Endothelial cell (in vitro differentiated cells): Measurements from ENCODE around the gene ENSA. TPM values are rescaled to one million over a fixed set of nuclear protein-coding genes. Genes with fewer than 3 reads are reported as not detected.
"Not testable (repeated sequence)": the region's sequence is repeated elsewhere in the genome, so short reads cannot be mapped to it uniquely, and the experiment has no call there.

Experiments
- DNase-seq: peaks from one replicate; pipeline ENCODE4 v3.0.0; 2021; ENCODE audit warnings: low spot score
- H3K27ac Mint-ChIP-seq: one replicate; pipeline ENCODE4 v1.8.0; 2021; ENCODE audit warnings: mixed read lengths, inconsistent platforms; ENCODE audit not compliant: unreplicated experiment
- H3K27me3 Mint-ChIP-seq: one replicate; pipeline ENCODE4 v1.8.0; 2021; ENCODE audit warnings: mild to moderate bottlenecking, moderate library complexity, mixed read lengths, inconsistent platforms; ENCODE audit not compliant: unreplicated experiment
- H3K36me3 Mint-ChIP-seq: one replicate; pipeline ENCODE4 v1.8.0; 2021; ENCODE audit warnings: mild to moderate bottlenecking, low read depth, mixed read lengths, inconsistent platforms; ENCODE audit not compliant: unreplicated experiment
- H3K4me1 Mint-ChIP-seq: one replicate; pipeline ENCODE4 v1.8.0; 2021; ENCODE audit warnings: mild to moderate bottlenecking, mixed read lengths, inconsistent platforms; ENCODE audit not compliant: unreplicated experiment
- H3K4me3 Mint-ChIP-seq: one replicate; pipeline ENCODE4 v1.8.0; 2021; ENCODE audit warnings: mild to moderate bottlenecking, mixed read lengths, inconsistent platforms; ENCODE audit not compliant: unreplicated experiment
- H3K9me3 Mint-ChIP-seq: one replicate; pipeline ENCODE4 v1.8.0; 2021; ENCODE audit warnings: mixed read lengths, inconsistent platforms; ENCODE audit not compliant: unreplicated experiment
- total RNA-seq: library from RNA; stranded (reverse); fragmentation: NEBNext Ultra II Directional; extraction: Animal tissue kit (Norgen Biotek cat#: 25700); gene quantifications from one replicate; pipeline ENCODE4 v1.2.1, GENCODE V29; 2021; ENCODE audit not compliant: unreplicated experiment
- TF ChIP-seq, protein P1 (sequence below): fragments of 200-600 bp; sonication (generic); IDR thresholded peaks from one replicate; pipeline ENCODE4 v1.5.0; 2021; ENCODE audit warnings: antibody characterized with exemption; ENCODE audit not compliant: unreplicated experiment

The ENSA gene
- total RNA-seq, 1 donor from 2014 or later: 200 TPM

DNA sequence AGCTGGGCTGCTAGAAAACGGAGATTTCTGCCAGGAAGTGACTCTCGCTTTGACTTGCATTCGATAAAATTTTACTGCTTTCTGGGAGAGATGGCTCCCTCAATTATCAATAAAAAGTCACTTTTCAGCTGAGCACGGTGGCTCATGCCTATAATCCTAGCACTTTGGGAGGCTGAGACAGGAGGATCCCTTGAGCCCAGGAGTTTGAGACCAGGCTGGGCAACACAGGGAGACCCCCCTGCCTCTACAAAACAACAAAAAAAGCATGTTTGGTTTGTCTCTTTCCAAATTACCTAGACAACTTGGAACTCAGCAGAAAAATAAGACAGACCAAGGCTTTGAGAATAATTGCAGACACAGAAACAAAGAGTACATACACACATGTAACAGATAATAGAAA is 12.9 kb upstream of the ENSA start:
- H3K4me1 Mint-ChIP-seq: peaks cover 12% of the 10 kb centered on the region
- peak overlapping the region; percentile 39 for H3K27ac Mint-ChIP-seq
- H3K4me3 Mint-ChIP-seq: no peak overlapping the region
- no peaks in the 10 kb centered on the region for H3K27me3 Mint-ChIP-seq
- DNase-seq: no peak
- TF ChIP-seq, protein P1, sequence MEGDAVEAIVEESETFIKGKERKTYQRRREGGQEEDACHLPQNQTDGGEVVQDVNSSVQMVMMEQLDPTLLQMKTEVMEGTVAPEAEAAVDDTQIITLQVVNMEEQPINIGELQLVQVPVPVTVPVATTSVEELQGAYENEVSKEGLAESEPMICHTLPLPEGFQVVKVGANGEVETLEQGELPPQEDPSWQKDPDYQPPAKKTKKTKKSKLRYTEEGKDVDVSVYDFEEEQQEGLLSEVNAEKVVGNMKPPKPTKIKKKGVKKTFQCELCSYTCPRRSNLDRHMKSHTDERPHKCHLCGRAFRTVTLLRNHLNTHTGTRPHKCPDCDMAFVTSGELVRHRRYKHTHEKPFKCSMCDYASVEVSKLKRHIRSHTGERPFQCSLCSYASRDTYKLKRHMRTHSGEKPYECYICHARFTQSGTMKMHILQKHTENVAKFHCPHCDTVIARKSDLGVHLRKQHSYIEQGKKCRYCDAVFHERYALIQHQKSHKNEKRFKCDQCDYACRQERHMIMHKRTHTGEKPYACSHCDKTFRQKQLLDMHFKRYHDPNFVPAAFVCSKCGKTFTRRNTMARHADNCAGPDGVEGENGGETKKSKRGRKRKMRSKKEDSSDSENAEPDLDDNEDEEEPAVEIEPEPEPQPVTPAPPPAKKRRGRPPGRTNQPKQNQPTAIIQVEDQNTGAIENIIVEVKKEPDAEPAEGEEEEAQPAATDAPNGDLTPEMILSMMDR: no peak
- no peaks in the 10 kb centered on the region for H3K9me3 Mint-ChIP-seq
- no peaks in the 10 kb centered on the region for H3K36me3 Mint-ChIP-seq

DNA sequence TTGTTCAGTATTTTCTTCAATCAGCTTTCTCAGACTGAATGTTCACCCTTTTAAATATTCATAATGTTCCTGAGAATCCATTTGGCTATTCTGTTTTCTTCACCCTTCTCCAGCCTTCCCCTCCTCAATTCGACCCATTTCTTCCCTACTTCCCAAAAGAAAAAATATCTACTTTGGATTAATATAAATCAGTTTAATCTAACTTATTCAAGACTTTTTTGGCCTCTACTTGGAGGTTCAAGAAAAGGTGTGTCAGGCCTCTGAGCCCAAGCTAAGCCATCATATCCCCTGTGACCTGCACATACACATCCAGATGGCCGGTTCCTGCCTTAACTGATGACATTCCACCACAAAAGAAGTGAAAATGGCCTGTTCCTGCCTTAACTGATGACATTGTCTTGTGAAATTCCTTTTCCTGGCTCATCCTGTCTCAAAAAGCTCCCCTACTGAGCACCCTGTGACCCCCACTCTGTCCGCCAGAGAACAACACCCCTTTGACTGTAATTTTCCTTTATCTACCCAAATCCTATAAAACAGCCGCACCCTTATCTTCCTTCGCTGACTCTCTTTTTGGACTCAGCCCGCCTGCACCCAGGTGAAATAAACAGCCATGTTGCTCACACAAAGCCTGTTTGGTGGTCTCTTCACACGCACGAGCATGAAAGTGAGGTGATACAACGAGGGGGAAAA is 11.9 kb upstream of the ENSA start:
- peaks cover 17% of the 10 kb centered on the region for H3K4me1 Mint-ChIP-seq
- peak overlapping the region; percentile 80 for H3K27ac Mint-ChIP-seq
- not testable (repeated sequence) for H3K27me3 Mint-ChIP-seq, H3K9me3 Mint-ChIP-seq, DNase-seq, H3K36me3 Mint-ChIP-seq
- H3K4me3 Mint-ChIP-seq: peak overlapping the region; percentile 39

GRCh38 chr1:150638430-150638829 is 9.0 kb upstream of the ENSA start:
- H3K9me3 Mint-ChIP-seq, DNase-seq, H3K36me3 Mint-ChIP-seq, H3K27me3 Mint-ChIP-seq, H3K27ac Mint-ChIP-seq, H3K4me3 Mint-ChIP-seq: not testable (repeated sequence)
- peaks cover 41% of the 10 kb centered on the region for H3K4me1 Mint-ChIP-seq

DNA sequence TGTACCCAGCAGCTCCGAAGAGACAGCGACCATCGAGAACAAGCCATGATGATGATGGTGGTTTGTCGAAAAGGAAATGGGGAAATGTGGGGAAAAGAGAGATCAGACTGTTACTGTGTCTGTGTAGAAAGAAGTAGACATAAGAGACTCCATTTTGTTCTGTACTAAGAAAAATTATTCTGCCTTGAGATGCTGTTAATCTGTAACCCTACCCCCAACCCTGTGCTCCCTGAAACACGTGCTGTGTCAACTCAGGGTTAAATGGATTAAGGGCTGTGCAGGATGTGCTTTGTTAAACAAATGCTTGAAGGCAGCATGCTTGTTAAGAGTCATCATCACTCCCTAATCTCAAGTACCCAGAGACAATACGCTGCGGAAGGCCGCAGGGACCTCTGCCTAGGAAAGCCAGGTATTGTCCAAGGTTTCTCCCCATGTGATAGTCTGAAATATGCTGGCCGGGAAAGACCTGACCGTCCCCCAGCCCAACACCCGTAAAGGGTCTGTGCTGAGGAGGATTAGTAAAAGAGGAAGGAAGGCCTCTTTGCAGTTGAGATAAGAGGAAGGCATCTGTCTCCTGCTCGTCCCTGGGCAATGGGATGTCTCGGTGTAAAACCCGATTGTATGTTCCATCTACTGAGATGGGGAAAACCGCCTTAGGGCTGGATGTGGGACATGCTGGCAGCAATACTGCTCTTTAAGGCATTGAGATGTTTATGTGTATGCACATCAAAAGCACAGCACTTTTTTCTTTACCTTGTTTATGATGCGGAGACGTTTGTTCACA is 5.6 kb upstream of the ENSA start:
- DNase-seq, H3K9me3 Mint-ChIP-seq, H3K27me3 Mint-ChIP-seq, H3K36me3 Mint-ChIP-seq: not testable (repeated sequence)
- H3K4me3 Mint-ChIP-seq: peak overlapping the region; percentile 40
- H3K4me1 Mint-ChIP-seq: peaks cover 55% of the 10 kb centered on the region
- peak overlapping the region; percentile 94 for H3K27ac Mint-ChIP-seq

DNA sequence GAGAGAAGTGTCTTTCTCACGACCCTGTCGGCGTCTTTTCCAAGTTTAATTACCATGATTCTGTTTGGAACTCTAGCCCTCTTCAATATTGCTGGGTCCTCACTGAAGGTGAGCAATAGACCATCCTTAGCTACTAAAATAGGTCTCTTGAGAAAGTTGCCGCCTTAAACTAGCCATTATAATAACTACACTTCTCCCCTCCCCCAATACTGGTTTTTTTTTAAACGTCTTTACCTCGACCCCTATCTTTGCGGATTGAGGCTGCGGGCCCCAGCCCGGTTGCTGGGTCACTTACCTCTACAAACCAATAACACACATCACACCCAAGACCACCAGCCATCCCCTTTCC is 672 bp downstream of the ENSA start:
- TF ChIP-seq, protein P1: no peak
- Mint-ChIP-seq H3K4me1 (peaks cover 26% of the 10 kb centered on the region), H3K36me3 (peaks cover 28% of the 10 kb centered on the region), H3K9me3 (no peaks in the 10 kb centered on the region), H3K27ac (no peak overlapping the region), H3K27me3 (no peaks in the 10 kb centered on the region), H3K4me3 (no peak overlapping the region)
- DNase-seq: no peak

- no peaks in the 10 kb centered on the region for H3K27me3 Mint-ChIP-seq
- H3K4me3 Mint-ChIP-seq: no peak overlapping the region
- DNase-seq: no peak
- peaks cover 28% of the 10 kb centered on the region for H3K4me1 Mint-ChIP-seq
- no peaks in the 10 kb centered on the region for H3K9me3 Mint-ChIP-seq
- TF ChIP-seq, protein P1: no peak
- peak overlapping the region; percentile 70 for H3K27ac Mint-ChIP-seq
- peaks cover 36% of the 10 kb centered on the region for H3K36me3 Mint-ChIP-seq
Measured at GRCh38 chr1:150627826-150628410, 1.5 kb downstream of the ENSA start.
